CD4-positive, CD25-positive, alpha-beta regulatory T cell (primary cell): ENCODE results near the gene DMD. TPM values are rescaled to one million over a fixed set of nuclear protein-coding genes. Genes with fewer than 3 reads are reported as not detected.

Source experiments
- ATAC-seq, 2 donors: fragments of 150-1000 bp; cut with Tn5 transposase; one replicate each; pipeline ENCODE4 v1.10.0; 2021; ENCODE audit warnings: low read depth in 2 of 2, moderate number of reproducible peaks in 2 of 2, moderate library complexity in 1 of 2
- DNase-seq, 3 donors: peaks; one replicate each; pipeline versions ENCODE4 v3.0.0 to v3.0.0-alpha.2; 2012 to 2022; ENCODE audit warnings: mixed read lengths in 1 of 3
- H3K27ac ChIP-seq: one replicate; pipeline ENCODE4 v1.7.0; 2013; ENCODE audit warnings: mild to moderate bottlenecking, low read length; ENCODE audit not compliant: insufficient read depth, poor library complexity, severe bottlenecking
- H3K27me3 ChIP-seq: one replicate; pipeline ENCODE4 v1.7.0; 2013; ENCODE audit warnings: low read length; ENCODE audit not compliant: control insufficient read depth, insufficient read depth
- H3K36me3 ChIP-seq: one replicate; pipeline ENCODE4 v1.7.0; 2013; ENCODE audit warnings: mild to moderate bottlenecking, low read length, moderate library complexity; ENCODE audit not compliant: control insufficient read depth, insufficient read depth
- H3K4me1 ChIP-seq: 2 replicates; pipeline ENCODE4 v1.7.0; 2013; ENCODE audit warnings: mild to moderate bottlenecking, low read length; ENCODE audit not compliant: insufficient read depth, control insufficient read depth, poor library complexity, severe bottlenecking
- H3K4me3 ChIP-seq: one replicate; pipeline ENCODE4 v1.7.0; 2013; ENCODE audit warnings: low read depth, mild to moderate bottlenecking, low read length, moderate library complexity
- H3K9me3 ChIP-seq, 2 experiments: 1 replicate in 1 of 2; 2 replicates in 1 of 2; pipeline ENCODE4 v1.7.0; 2013; ENCODE audit warnings: low read length in 2 of 2, mild to moderate bottlenecking in 1 of 2, moderate library complexity in 1 of 2; ENCODE audit not compliant: control insufficient read depth in 2 of 2
- H3K27ac Mint-ChIP-seq, 3 donors: one replicate each; pipeline ENCODE4 v1.8.0; 2020 to 2022; ENCODE audit warnings: mild to moderate bottlenecking in 3 of 3, mixed read lengths in 3 of 3, moderate library complexity in 2 of 3
- H3K27me3 Mint-ChIP-seq: one replicate; pipeline ENCODE4 v1.8.0; 2022; ENCODE audit warnings: mild to moderate bottlenecking, mixed read lengths
- H3K36me3 Mint-ChIP-seq: one replicate; pipeline ENCODE4 v1.8.0; 2020; ENCODE audit warnings: mixed read lengths
- H3K4me1 Mint-ChIP-seq, 4 donors: one replicate each; pipeline ENCODE4 v1.8.0; 2020 to 2022; ENCODE audit warnings: mixed read lengths in 4 of 4, mild to moderate bottlenecking in 1 of 4
- H3K4me3 Mint-ChIP-seq, 4 donors: one replicate each; pipeline ENCODE4 v1.8.0; 2020 to 2022; ENCODE audit warnings: mild to moderate bottlenecking in 4 of 4, mixed read lengths in 4 of 4, moderate library complexity in 3 of 4
- H3K9me3 Mint-ChIP-seq, 7 donors: one replicate each; pipeline ENCODE4 v1.8.0; 2020 to 2022; ENCODE audit warnings: mixed read lengths in 7 of 7, mild to moderate bottlenecking in 3 of 7, moderate library complexity in 2 of 7
- polyA plus RNA-seq, 4 donors: library from polyadenylated mRNA; unstranded; fragments of 300-500 nt; fragmentation: Illumina TruSeq; gene quantifications; one replicate each; pipeline ENCODE4 v1.2.3, GENCODE V29; 2021
- total RNA-seq: library from RNA; stranded (reverse); gene quantifications from one replicate; pipeline ENCODE4 v1.2.3, GENCODE V29; 2022

The DMD gene
- total and polyA plus RNA-seq, 5 donors from 2014 or later = 0.20 to 2.8 (median 0.98) TPM

- Histone ChIP-seq H3K27me3 (no peaks in the 10 kb centered on the region), H3K4me3 (no peak overlapping the region), H3K9me3 (no peaks in the 10 kb centered on the region), H3K4me1 (no peaks in the 10 kb centered on the region), H3K27ac (no peak overlapping the region), H3K36me3 (no peaks in the 10 kb centered on the region)
- Mint-ChIP-seq H3K4me3 (no peak overlapping the region), H3K27ac (no peak overlapping the region), H3K27me3 (no peaks in the 10 kb centered on the region), H3K9me3 (peaks cover 0 to 6% (median 2%) of the 10 kb centered on the region in 7 donors), H3K36me3 (no peaks in the 10 kb centered on the region), H3K4me1 (no peaks in the 10 kb centered on the region)
- ATAC-seq (no peak), DNase-seq (no peak)
These were observed 1040.9 kb downstream of the DMD start for GRCh38 chrX:32170481-32170880.

- no peak for ATAC-seq
- H3K9me3 Mint-ChIP-seq = peaks cover 0 to 5% (median 0%) of the 10 kb centered on the region in 7 donors
- no peaks in the 10 kb centered on the region for H3K36me3 ChIP-seq
- H3K27me3 ChIP-seq = no peaks in the 10 kb centered on the region
- no peaks in the 10 kb centered on the region for H3K9me3 ChIP-seq
- no peaks in the 10 kb centered on the region for H3K36me3 Mint-ChIP-seq
- peak overlapping the region in 1 of 4 donors; percentile 51 for H3K4me3 Mint-ChIP-seq
- H3K27ac ChIP-seq = no peak overlapping the region
- no peak overlapping the region for H3K4me3 ChIP-seq
- no peak overlapping the region for H3K27ac Mint-ChIP-seq
- no peaks in the 10 kb centered on the region for H3K27me3 Mint-ChIP-seq
- H3K4me1 Mint-ChIP-seq = no peaks in the 10 kb centered on the region
- no peaks in the 10 kb centered on the region for H3K4me1 ChIP-seq
- DNase-seq = no peak
These were observed 1056.2 kb downstream of the DMD start for GRCh38 chrX:32155044-32155638.

- no peak overlapping the region for H3K27ac Mint-ChIP-seq
These were observed 1057.8 kb downstream of the DMD start for GRCh38 chrX:32153585-32153984.

GRCh38 chrX:32150141-32150540 is 1061.2 kb downstream of the DMD start:
- H3K36me3 Mint-ChIP-seq = no peaks in the 10 kb centered on the region
- no peak overlapping the region for H3K4me3 ChIP-seq
- ATAC-seq (no peak), DNase-seq (no peak)
- no peak overlapping the region for H3K27ac Mint-ChIP-seq
- no peaks in the 10 kb centered on the region for H3K4me1 ChIP-seq
- H3K27ac ChIP-seq = no peak overlapping the region
- no peaks in the 10 kb centered on the region for H3K27me3 Mint-ChIP-seq
- no peaks in the 10 kb centered on the region for H3K27me3 ChIP-seq
- H3K4me3 Mint-ChIP-seq = no peak overlapping the region
- no peaks in the 10 kb centered on the region for H3K36me3 ChIP-seq
- no peaks in the 10 kb centered on the region for H3K4me1 Mint-ChIP-seq
- H3K9me3 ChIP-seq = no peaks in the 10 kb centered on the region
- H3K9me3 Mint-ChIP-seq = peaks cover 0 to 1% (median 0%) of the 10 kb centered on the region in 7 donors

More at GRCh38 chrX:32153585-32153984, 1057.8 kb downstream of the DMD start:
- Mint-ChIP-seq H3K9me3 (peaks cover 0 to 3% (median 0%) of the 10 kb centered on the region in 7 donors), H3K4me1 (no peaks in the 10 kb centered on the region), H3K27me3 (no peaks in the 10 kb centered on the region), H3K36me3 (no peaks in the 10 kb centered on the region), H3K4me3 (no peak overlapping the region)
- Histone ChIP-seq H3K27me3 (no peaks in the 10 kb centered on the region), H3K4me1 (no peaks in the 10 kb centered on the region), H3K36me3 (no peaks in the 10 kb centered on the region), H3K4me3 (no peak overlapping the region), H3K27ac (no peak overlapping the region), H3K9me3 (no peaks in the 10 kb centered on the region)
- ATAC-seq (no peak), DNase-seq (no peak)

GRCh38 chrX:32141841-32142240 is 1069.5 kb downstream of the DMD start:
- H3K4me3 ChIP-seq = no peak overlapping the region
- H3K9me3 Mint-ChIP-seq = peaks cover 0 to 6% (median 1%) of the 10 kb centered on the region in 7 donors
- no peak overlapping the region for H3K4me3 Mint-ChIP-seq
- H3K27me3 ChIP-seq = no peaks in the 10 kb centered on the region
- ATAC-seq (no peak), DNase-seq (no peak)
- H3K27ac ChIP-seq = no peak overlapping the region
- H3K9me3 ChIP-seq = no peaks in the 10 kb centered on the region
- H3K27me3 Mint-ChIP-seq = no peaks in the 10 kb centered on the region
- no peaks in the 10 kb centered on the region for H3K4me1 Mint-ChIP-seq
- H3K36me3 Mint-ChIP-seq = no peaks in the 10 kb centered on the region
- no peaks in the 10 kb centered on the region for H3K4me1 ChIP-seq
- H3K27ac Mint-ChIP-seq = no peak overlapping the region
- H3K36me3 ChIP-seq = no peaks in the 10 kb centered on the region

- H3K9me3 ChIP-seq = no peaks in the 10 kb centered on the region
- no peaks in the 10 kb centered on the region for H3K27me3 ChIP-seq
- no peak for DNase-seq
- Mint-ChIP-seq H3K9me3 (peaks cover 0 to 6% (median 1%) of the 10 kb centered on the region in 7 donors), H3K27me3 (no peaks in the 10 kb centered on the region), H3K27ac (no peak overlapping the region), H3K4me1 (no peaks in the 10 kb centered on the region), H3K36me3 (no peaks in the 10 kb centered on the region), H3K4me3 (no peak overlapping the region)
- no peak for ATAC-seq
- no peak overlapping the region for H3K27ac ChIP-seq
- no peak overlapping the region for H3K4me3 ChIP-seq
- no peaks in the 10 kb centered on the region for H3K36me3 ChIP-seq
- H3K4me1 ChIP-seq = no peaks in the 10 kb centered on the region
These were observed 1071.9 kb downstream of the DMD start for GRCh38 chrX:32139476-32139875.

GRCh38 chrX:32137525-32137924 is 1073.8 kb downstream of the DMD start:
- no peak for DNase-seq
- Histone ChIP-seq H3K27me3 (no peaks in the 10 kb centered on the region), H3K36me3 (no peaks in the 10 kb centered on the region), H3K27ac (no peak overlapping the region), H3K9me3 (no peaks in the 10 kb centered on the region), H3K4me1 (no peaks in the 10 kb centered on the region), H3K4me3 (no peak overlapping the region)
- Mint-ChIP-seq H3K27ac (no peak overlapping the region), H3K4me3 (no peak overlapping the region), H3K27me3 (no peaks in the 10 kb centered on the region), H3K4me1 (no peaks in the 10 kb centered on the region), H3K9me3 (peaks cover 0 to 13% (median 4%) of the 10 kb centered on the region in 7 donors), H3K36me3 (no peaks in the 10 kb centered on the region)
- ATAC-seq = no peak

- peaks cover 0 to 7% (median 2%) of the 10 kb centered on the region in 7 donors for H3K9me3 Mint-ChIP-seq
- H3K27ac ChIP-seq = no peak overlapping the region
- H3K4me1 Mint-ChIP-seq = no peaks in the 10 kb centered on the region
- DNase-seq (no peak), ATAC-seq (no peak)
- H3K27me3 ChIP-seq = no peaks in the 10 kb centered on the region
- H3K4me3 ChIP-seq = no peak overlapping the region
- no peaks in the 10 kb centered on the region for H3K27me3 Mint-ChIP-seq
- no peak overlapping the region for H3K4me3 Mint-ChIP-seq
- H3K27ac Mint-ChIP-seq = no peak overlapping the region
- no peaks in the 10 kb centered on the region for H3K36me3 Mint-ChIP-seq
- H3K36me3 ChIP-seq = no peaks in the 10 kb centered on the region
- H3K9me3 ChIP-seq = no peaks in the 10 kb centered on the region
- no peaks in the 10 kb centered on the region for H3K4me1 ChIP-seq
These were observed 1084.4 kb downstream of the DMD start for GRCh38 chrX:32126997-32127396.
